DND-41 (cell line): ENCODE measurements around the gene NCKAP5L.

Experiments
- CTCF ChIP-seq: IDR thresholded peaks from 2 replicates; pipeline ENCODE4 v1.5.1; 2012; ENCODE audit warnings: borderline replicate concordance, low read length, moderate library complexity, mild to moderate bottlenecking; ENCODE audit not compliant: poor library complexity, severe bottlenecking; ENCODE audit errors: extremely low read depth
- EZH2 ChIP-seq: IDR thresholded peaks from 3 replicates; pipeline ENCODE4 v1.6.1; 2012; ENCODE audit warnings: borderline replicate concordance, low read depth, mild to moderate bottlenecking, moderate library complexity, low read length, inconsistent platforms; ENCODE audit not compliant: severe bottlenecking

GRCh38 chr12:49811136-49811535 lies 17.1 kb downstream of the NCKAP5L start:
- no peak for TF ChIP-seq CTCF
- no peak for TF ChIP-seq EZH2
